RWPE1 (cell line): ENCODE results near the gene FBXO7.
"Not testable (repeated sequence)": the region's sequence is repeated elsewhere in the genome, so short reads cannot be mapped to it uniquely, and the experiment has no call there.

ENCODE experiments used
- CTCF ChIA-PET: fragments of 350-600 bp; sonication (Branson Sonifier 250); formaldehyde crosslinking; extraction: SDS; loops from one replicate; lab custom pipeline; 2021; lab: Yijun Ruan, JAX
- POLR2A ChIA-PET: fragments of 400-600 bp; formaldehyde crosslinking; extraction: SDS; loops from one replicate; lab custom pipeline; 2020; ENCODE audit warnings: antibody characterized with exemption; ENCODE audit not compliant: low non-redundant PET; lab: Yijun Ruan, JAX
- DNase-seq: peaks from one replicate; pipeline ENCODE4 v3.0.0; 2012; ENCODE audit warnings: low spot score
- H3K27ac ChIP-seq: fragments of 450-650 bp; 2 replicates; pipeline ENCODE4 v1.5.1; 2017
- CTCF ChIP-seq: fragments of 450-650 bp; conservative IDR thresholded peaks from 2 replicates; pipeline ENCODE4 v1.5.1; 2017; ENCODE audit warnings: low read depth, mild to moderate bottlenecking

The FBXO7 gene

GRCh38 chr22:32475468-32476010 is 928 bp downstream of the FBXO7 start:
- no peak for DNase-seq
- peak overlapping the region; percentile 97 for H3K27ac ChIP-seq
- TF ChIP-seq CTCF = no peak
- POLR2A ChIA-PET = no interaction called here
- CTCF ChIA-PET = interaction anchor here (0.6 to 1.1 kb wide), 4 partner anchors 9 to 751 kb away, joined by 3 read pairs; no protein-coding TSS in a partner anchor

- ChIA-PET POLR2A (no interaction called here), CTCF (interaction anchor here (0.7 kb wide), 1 partner anchor 10 kb away, joined by 3 read pairs; no protein-coding TSS in a partner anchor)
- no peak for DNase-seq
- no peak for TF ChIP-seq CTCF
- H3K27ac ChIP-seq = no peak overlapping the region
Measured at GRCh38 chr22:32476281-32477195, 1.9 kb downstream of the FBXO7 start.

DNA sequence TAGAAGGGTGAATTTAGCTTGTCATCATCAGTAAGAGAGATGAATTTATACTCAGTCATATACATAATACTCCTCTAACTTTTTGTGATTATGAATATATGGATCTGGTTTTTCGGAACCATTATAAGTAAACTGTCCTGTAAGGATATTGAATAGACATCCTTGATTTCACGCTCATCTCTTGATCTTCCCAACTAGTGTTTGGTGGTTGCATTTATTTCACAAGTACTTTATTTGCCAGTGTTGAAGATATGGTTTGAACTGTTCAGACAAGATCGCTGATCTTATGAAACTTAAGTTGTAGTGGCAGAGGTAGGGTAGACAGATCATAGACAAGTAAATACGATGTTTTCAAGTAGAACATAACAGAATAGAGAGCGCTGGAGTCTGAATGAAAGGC is 3.0 kb downstream of the FBXO7 start:
- CTCF ChIA-PET = no interaction called here
- POLR2A ChIA-PET = no interaction called here
- H3K27ac ChIP-seq = no peak overlapping the region
- DNase-seq = no peak
- TF ChIP-seq CTCF = no peak

DNA sequence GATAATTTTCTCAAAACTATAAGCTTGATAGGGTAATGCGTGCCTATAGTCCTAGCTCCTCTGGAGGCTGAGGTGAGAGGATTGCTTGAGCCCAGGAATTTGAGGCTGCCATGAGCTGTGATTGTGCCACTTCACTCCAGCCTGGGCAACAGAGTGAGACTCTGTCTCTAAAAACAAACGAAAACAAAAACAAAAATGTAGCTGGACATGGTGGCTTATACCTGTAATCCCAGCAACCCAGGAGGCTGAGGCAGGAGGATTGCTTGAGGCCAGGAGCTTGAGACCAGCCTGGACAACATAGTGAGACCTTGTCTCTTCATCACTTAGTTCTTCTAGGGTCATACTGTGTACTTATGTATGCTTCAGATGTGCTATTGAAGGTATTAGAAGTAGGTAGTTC is 3.9 kb downstream of the FBXO7 start:
- DNase-seq, POLR2A ChIA-PET, H3K27ac ChIP-seq: not testable (repeated sequence)
- CTCF ChIA-PET = interaction anchor here (0.7 kb wide), 1 partner anchor 208 kb away, joined by 4 read pairs; no protein-coding TSS in a partner anchor

DNA sequence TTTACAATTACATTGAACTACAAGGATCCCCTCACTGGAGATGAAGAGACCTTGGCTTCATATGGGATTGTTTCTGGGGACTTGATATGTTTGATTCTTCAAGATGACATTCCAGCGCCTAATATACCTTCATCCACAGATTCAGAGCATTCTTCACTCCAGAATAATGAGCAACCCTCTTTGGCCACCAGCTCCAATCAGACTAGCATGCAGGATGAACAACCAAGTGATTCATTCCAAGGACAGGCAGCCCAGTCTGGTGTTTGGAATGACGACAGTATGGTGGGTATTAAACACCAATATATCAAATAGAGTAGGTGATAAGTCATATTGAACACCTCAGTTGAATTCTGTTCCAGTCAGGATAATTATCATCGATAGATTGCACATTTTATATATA is 4.4 kb downstream of the FBXO7 start:
- no peak for TF ChIP-seq CTCF
- CTCF ChIA-PET = no interaction called here
- H3K27ac ChIP-seq = no peak overlapping the region
- POLR2A ChIA-PET = no interaction called here
- DNase-seq = no peak

DNA sequence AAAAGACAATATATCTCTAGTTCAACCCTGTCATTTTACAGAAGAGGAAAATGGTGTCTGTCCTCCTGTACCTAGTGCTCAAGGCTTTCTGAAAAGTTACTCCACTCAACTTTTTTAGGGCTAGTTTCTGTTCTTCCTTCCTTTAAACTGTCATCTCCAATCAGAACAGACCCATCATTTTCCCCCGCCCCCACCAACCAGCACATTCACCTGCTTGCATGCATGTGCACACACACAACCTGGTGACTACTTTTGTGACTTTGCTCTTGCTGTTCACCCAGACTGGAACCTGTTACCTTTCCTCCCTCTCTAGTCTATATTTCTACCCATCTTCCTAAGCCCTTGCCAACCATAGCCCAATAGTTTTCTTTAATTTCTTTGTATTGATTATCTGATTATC is 5.6 kb downstream of the FBXO7 start:
- DNase-seq = no peak
- H3K27ac ChIP-seq = no peak overlapping the region
- CTCF ChIA-PET = interaction anchor here (0.7 kb wide), 1 partner anchor 520 kb away, joined by 4 read pairs; no protein-coding TSS in a partner anchor
- TF ChIP-seq CTCF = no peak
- POLR2A ChIA-PET = no interaction called here
